ENCODE measurements around the gene SMNDC1.
"Not testable (repeated sequence)": the region's sequence is repeated elsewhere in the genome, so short reads cannot be mapped to it uniquely, and the experiment has no call there.

DNA sequence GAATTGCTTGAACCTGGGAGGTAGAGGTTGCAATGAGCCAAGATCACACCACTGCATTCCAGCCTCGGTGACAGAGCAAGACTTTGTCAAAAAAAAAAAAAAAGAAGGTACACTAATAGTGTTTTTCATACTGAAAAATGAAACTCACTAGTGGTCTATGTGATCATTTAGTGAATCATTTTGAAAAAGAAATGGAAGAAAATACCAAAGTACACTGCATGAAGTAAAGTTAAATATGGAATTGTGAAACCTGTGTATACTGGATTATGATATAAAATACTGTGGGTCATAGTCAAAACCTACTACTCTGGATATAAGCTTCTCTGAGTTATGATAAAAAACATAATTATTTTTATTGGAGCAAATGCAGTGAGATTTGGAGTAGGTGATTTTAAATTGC lies 55.2 kb downstream of the SMNDC1 start:
- TF ChIP-seq, protein P1, sequence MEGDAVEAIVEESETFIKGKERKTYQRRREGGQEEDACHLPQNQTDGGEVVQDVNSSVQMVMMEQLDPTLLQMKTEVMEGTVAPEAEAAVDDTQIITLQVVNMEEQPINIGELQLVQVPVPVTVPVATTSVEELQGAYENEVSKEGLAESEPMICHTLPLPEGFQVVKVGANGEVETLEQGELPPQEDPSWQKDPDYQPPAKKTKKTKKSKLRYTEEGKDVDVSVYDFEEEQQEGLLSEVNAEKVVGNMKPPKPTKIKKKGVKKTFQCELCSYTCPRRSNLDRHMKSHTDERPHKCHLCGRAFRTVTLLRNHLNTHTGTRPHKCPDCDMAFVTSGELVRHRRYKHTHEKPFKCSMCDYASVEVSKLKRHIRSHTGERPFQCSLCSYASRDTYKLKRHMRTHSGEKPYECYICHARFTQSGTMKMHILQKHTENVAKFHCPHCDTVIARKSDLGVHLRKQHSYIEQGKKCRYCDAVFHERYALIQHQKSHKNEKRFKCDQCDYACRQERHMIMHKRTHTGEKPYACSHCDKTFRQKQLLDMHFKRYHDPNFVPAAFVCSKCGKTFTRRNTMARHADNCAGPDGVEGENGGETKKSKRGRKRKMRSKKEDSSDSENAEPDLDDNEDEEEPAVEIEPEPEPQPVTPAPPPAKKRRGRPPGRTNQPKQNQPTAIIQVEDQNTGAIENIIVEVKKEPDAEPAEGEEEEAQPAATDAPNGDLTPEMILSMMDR (IDR thresholded peaks at IDR 0.05; ENCODE audit: low read depth, low read length) = not testable (repeated sequence)
- not testable (repeated sequence) for TF ChIP-seq EZH2phosphoT487 (IDR thresholded peaks at IDR 0.05; ENCODE audit: low read depth)

All from OCI-LY3 (cell line).